ENCODE data around the gene UAP1L1.

The UAP1L1 gene

DNA sequence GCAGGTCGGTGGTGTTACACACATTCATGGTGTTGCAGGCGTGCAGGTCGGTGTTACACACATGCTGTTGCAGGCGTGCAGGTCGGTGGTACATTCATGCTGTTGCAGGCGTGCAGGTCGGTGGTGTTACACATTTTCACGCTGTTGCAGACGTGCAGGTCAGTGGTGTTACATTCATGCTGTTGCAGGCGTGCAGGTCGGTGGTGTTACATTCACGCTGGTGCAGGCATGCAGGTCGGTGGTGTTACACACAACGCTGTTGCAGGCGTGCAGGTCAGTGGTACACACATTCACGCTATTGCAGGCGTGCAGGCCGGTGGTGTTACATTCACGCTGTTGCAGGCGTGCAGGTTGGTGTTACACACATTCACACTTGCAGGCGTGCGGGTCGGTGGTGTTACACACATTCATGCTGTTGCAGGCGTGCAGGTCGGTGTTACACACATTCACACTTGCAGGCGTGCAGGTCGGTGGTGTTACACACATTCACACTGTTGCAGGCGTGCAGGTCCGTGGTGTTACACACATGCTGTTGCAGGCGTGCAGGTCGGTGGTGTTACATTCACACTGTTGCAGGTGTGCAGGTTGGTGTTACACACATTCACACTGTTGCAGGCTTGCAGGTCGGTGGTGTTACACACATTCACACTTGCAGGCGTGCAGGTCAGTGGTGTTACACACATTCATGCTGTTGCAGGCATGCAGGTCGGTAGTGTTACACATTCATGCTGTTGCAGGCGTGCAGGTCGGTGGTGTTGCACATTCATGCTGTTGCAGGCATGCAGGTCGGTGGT lies 26.1 kb downstream of the UAP1L1 start:
- DNase-seq: no peak

DNA sequence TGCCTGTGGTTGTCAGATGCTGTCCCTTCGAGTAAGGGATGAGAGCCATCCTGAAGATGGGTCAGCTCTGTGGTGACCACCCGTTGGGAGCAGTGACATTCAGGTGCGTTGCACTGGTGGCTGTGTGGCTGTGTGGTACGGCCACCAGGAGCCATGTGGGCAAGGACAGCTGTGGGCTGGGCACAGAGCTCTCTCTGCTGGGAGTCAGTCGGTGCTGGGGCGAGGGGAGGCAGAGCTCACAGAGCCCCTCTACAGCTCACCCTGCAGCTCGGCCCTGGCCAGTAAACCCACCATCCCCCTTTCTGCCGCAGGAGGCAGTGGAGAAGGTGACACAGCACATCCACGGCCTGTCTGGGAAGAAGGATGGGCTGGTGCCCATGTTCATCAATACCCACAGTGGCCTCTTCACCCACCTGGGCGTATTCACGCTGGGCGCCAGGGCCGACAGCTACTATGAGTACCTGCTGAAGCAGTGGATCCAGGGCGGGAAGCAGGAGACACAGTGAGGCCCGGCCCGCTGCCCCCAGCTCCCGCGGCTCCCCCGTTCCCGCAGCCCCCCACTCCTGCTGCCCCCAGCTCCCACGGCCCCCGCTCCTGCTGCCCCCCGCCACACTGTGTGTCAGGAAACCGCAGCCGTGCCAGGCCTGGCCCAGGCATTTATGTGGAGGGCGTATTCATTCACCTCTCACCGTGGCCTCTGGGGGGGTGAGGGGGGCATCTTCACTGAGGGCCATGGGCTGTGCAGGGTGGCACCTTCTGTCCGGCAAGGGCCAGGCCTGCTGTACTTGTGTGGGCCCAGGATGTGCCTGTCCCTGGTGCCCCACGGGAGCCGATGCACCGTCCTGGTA lies 28.7 kb downstream of the UAP1L1 start:
- DNase-seq: no peak

DNA sequence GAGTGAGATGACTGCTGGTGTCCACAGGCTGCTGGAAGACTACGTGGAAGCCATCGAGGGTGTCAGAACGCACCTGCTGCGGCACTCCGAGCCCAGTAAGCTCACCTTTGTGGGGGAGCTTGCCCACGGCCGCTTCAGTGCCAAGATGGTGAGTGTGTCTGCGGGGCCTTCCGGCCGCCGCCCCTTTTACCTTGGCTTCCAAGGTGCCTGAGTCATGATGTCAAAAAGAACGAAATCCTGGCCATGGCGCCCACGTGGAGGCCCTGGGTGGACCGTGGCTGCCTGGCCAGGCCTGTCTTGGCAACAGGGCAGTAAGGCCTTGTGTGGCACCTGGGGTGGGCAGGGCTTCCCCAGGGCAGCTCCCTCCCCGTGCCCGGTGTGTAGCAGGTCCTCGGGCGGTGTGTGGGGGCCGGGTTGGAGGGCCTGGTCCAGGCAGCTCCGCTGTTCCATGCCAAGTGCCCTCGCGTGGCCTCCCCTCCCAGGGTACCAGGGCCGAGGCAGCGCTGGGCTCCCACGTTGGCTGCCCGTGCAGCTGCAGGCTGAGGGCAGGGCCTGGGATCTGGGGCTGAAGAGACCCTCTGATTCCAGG lies 29.4 kb downstream of the UAP1L1 start:
- DNase-seq: no peak

DNA sequence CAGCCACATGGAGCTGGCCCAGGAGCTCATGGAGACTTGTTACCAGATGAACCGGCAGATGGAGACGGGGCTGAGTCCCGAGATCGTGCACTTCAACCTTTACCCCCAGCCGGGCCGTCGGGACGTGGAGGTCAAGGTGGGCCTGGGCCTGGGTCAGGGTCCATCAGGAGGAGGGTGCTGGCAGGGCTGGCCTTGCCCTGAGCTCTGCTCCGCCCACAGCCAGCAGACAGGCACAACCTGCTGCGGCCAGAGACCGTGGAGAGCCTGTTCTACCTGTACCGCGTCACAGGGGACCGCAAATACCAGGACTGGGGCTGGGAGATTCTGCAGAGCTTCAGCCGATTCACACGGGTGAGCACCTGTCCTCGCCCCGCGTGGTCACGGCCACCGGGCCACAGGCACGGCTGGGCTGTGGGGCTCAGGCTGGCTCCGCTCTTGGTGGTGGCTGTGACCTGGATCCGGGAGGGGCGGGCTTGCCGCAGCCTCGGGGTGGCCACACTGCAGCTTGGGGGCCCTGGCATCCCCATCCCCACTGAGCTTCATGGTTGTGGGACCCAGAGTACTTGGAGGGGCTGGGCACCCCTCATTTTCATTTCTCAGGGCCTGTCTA lies 30.1 kb downstream of the UAP1L1 start:
- DNase-seq: no peak

DNA sequence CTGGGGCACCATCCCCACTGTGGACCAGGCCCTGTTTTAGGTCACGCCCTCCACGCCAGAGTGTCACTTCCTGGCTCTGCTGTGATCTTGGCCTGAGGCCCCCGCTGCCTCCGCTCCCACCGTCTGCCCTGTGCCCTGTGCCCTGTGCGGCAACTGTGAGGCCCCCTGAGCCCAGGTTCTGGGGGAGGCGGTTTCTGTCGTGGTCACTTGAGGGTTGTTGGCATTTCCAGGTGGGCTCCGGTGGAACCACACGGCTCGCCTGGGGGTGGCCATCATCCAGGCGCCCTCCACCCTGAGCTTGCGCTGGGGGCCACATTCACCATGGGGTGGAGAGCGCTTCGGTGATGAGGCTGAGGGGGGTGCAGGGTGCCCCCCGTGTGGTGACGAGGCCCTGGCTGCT lies 30.7 kb downstream of the UAP1L1 start:
- no peak for DNase-seq

DNA sequence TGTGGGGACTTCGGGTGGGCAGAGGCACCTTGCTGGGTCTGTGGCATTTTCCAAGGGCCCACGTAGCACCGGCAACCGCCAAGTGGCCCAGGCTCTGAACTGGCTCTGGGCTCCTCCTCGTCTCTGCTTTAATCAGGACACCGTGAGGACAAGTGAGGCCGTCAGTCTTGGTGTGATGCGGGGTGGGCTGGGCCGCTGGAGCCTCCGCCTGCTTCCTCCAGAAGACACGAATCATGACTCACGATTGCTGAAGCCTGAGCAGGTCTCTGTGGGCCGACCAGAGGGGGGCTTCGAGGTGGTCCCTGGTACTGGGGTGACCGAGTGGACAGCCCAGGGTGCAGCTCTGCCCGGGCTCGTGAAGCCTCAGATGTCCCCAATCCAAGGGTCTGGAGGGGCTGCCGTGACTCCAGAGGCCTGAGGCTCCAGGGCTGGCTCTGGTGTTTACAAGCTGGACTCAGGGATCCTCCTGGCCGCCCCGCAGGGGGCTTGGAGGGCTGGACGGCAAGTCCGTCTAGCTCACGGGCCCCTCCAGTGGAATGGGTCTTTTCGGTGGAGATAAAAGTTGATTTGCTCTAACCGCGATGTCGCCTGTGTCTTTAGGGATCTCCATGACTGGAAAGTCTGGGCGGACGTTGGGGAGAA lies 31.4 kb downstream of the UAP1L1 start:
- no peak for DNase-seq

DNA sequence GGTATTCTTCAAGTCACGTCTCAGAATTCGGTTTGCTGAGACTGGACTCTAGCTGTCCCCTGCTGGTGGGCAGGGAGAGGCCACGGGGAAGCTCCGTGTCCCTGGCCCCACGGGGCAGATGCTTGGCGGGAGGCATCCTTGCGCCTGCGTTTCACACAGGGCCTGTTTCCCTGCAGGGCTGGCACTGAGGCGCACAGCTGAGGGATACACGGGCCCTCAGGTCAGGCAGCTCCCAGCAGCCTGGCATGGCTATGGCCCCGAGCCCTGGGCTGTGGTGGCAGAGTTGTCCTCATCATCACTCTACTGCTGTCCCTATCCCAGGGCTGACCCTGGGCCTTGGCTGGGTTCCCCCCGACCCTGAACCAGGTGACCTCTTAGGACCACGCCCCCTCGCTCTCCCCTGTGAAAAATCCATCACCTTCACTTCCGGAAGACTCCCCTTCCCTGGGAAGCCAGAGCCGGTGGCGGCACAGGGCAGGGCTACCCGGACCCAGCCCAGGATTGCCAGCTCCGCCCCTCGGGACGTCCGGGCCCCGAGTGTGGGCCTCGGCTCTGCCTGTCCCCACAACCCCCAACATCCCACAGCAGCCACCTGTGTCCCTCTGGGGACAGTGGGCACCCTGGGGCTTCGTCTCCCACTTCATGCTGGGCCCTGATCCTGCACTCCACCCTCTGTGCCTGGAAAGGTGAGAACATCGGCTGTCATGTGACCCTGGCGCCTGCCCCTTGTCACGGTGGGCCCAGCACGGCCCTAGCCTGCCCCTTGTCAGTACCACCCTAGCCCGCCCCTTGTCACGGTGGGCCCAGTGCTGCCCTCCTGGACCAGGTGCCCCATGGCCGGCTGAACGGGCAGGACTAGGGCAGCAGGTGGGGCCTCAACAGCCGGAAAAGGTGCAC lies 32.2 kb downstream of the UAP1L1 start:
- DNase-seq: no peak

DNA sequence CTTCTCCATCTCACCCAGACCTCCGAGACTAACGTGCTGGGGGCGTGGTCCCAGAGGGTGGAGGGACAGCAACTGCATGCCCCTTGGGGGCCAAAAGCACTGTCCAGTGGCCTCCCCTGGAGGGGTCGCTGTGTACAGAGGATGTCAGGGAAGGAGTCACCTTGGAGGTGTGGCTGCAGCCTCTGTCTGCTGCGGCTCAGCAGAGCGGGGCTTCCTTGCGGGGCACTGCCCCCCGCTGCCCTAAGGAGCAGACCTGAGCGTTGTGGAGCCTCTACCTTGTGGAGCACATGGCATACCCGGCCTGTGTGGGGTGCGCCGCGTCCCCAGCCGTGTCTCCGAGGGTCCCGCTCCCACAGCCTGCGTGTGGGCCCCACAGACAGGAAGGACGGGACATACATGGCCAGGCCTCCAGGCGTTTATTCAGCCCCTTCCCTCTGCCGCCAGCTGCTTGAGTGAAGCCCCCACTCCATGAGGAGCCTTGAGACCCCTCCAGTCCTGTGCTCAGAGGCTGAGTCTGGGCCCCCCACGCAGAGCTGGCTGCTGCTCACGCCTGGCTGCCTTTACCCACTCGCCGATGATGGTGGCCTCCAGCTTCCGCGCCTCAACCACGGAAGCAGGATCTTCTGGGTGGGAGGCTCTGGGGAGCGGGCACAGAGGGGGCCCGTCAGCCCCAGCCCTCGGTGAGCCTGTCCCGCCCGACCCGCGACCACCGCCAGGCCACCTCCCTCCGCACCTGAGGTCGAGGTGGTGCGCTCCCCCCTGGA lies 33.0 kb downstream of the UAP1L1 start:
- no peak for DNase-seq

DNA sequence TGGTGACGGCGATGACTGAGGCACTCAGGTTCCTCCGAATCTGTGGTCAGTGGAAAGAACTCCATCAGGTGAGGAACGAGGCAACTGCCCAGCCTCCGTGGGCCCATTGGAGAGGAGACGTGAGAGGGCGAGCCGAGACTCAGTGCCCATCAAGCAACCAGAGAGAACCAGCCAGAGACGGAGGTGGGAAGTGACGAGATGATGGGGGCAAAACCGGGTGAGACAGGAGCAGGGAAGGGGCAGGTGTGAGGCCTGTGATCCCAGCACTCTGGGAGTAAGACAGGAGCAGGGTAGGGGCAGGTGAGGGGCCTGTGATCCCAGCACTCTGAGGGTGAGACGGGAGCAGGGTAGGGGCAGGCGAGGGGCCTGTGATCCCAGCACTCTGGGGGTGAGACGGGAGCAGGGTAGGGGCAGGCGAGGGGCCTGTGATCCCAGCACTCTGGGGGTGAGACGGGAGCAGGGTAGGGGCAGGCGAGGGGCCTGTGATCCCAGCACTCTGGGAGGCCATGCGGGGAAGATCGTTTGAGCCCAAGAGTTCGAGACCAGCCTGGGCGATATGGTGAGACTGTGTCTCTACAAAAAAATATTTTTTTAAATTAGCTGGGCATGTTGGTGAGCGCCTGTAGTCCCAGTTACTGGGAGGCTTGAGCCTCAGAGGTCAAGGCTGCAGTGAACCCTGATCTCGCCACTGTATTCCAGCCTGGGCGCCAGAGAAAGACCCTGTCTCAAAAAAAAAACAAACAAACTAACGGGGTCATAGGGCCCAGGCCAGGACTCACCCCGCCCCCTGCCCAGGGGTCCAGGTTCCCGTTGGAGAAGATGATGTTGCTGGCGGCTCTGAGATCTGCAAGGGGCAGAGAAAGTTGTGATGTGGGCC lies 33.8 kb downstream of the UAP1L1 start:
- no peak for DNase-seq

DNA sequence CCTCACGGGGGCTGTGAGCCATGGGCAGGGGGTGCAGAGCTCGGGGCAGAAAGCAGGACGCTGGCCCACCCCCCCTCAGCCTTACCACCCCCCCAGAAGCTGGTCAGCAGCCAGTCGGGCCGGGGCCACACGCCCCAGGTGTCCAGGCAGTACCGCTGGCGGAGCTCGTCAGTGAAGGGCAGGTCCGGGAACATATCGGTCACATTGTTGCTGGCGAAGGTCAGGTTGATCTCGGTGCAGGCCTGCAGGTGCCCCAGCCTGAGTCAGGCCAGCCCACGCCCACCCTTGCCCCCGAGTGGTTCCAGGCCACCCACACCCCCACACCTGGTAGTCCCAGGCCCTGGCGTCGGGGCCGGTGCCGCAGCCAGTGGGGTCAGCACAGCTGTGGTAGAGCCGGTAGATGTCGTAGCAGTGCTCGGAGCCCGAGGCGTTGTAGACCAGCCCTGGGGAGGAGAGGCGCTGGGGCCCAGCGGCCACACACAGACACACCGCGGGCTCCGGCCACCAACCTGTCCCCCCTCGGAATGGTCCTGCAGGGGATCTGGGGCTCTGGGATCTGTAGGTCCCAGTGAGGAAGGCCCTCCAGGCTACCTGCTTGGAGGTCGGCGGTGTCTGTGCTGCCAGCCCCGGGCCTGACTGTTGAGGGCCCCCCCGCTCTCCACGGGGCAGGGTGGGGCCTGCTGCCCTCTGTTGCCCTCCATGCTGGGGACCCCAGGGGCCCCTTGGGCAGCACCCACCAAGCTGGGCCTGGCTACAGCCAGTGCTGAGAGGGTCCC lies 34.7 kb downstream of the UAP1L1 start:
- no peak for DNase-seq

DNA sequence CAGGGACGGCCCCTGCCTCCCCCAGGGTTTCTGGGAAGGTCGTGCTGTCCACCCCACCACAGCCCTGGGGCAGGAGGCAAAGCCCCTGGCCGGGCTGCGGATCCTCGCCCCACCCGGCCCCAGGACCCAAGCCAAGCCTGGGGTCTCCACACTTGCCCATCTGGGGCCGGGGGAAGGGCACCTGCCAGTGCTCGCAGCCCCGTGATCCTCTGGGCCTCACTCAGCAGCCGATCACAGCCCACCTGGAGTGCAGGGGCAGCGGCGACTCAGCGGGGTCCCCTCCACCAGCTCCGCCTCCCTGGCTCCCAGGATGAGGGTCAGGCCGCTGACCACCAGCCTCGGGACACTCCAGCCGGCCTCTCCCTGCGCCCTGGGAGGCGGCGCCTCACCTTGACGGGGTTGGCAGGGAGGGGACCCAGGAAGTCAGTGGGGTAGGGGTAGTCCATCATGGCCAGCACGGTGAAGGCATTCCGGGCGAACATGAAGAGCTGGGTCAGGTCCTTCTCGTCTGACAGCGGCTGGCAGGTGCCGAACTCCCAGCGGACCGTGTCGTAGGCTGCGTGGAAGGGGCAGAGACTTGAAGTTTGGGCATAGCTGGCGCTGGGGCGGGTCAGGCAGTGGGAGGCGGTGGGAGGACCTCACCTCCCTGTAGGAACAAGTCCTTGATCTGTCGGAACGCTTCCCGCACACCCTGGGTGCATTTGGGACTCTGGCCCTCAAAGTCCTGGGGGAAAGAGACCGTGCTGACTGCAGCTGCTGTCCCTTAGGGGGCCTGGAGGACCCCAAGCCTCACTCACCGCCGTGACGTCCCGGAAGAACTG lies 35.5 kb downstream of the UAP1L1 start:
- DNase-seq: no peak

DNA sequence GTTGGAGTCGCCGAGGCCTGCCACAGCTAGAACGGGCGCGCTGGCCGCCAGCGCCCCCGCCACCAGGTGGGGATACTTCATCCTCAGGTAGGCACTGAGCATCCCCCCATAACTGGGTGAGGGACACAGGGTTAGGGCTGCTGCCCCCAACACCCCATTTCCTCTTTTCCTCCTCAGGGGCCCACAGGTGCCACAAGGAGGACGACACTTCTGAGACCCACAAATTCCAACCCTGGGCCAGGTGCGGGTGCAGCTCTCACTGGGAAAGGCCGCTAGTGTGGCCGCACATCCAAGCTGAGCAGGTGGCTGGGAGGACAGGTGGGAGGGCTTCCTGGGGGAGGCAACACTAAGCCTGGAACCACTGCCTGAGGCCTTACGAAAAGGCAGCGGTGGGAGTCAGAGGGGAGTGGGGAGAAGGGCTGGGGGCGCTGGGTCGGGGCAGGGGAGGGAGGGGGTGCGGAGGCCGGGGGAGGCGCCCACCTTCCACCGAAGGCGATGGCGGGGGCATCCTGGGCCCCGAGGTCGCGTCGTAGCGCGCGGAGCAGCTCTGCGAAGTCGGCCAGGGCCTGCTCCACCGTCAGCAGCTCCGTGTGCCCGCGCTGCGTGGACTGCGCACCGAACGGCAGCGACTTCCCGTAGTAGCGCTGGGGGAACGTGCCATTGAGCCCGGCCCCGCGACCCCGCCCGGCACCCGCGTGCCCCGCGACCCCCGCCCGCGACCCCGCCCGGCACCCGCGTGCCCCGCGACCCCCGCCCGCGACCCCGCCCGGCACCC lies 36.3 kb downstream of the UAP1L1 start:
- DNase-seq: peak; percentile 26 to 31

DNA sequence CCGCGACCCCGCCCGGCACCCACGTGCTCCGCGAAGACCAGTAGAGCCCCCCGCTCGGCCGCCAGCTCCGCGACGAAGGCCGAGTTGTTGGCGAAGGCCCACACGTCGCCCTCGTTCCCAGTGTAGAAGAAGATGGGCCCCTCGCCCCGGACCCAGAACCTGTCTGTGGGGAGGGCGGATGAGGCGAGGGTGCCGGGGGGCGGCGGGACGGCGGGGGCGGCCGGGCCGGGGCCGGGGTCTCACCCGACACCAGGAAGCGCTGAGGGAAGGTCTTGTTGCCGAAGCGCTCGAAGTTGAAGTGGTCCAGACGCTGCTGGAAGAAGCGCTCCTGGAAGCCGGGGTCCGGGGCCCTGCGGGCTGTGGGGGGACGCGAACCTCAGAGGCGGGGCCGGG lies 36.9 kb downstream of the UAP1L1 start:
- peak in 1 of 2 experiments; percentile 21 for DNase-seq

DNA sequence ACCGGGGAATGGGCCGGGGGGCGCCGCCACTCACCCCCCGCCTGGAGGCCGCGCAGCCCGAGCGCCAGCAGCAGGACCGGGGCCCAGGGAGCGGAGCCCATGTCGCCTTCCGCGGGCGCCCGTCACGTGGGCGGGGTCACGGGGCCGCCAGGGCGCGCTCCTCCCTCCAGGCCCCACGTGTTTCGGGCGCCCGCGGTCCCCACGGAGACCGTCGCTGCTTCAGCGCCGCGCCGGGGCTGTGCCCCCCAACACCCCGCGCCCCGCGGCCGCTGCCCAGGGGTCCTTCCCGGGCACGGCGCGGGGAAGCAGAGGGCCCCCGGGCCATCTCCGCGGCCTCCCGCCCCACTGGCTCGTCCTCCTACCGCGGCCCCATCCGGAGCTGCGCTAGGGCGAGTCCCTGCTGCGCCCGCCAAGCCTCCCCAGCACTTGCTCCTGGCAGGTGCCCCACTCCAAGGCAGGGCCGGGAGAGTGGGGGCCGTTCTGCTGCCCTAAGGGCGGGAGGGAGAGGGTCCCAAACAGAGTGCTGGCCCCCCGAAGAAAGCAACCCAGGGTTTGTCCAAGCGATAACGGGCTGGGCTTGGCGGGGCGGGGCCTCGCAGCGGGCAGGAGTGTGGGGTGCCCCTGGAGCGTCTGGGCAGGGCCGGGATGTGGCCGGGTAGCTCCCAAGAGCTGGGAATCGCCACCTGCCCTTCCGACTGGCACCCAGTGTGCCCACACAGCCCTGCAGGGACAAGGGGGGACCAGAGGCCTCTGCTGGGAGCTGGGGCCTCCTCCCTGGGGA lies 37.5 kb downstream of the UAP1L1 start, which contains the start of gene DPP7:
TSS of gene DPP7 (minus strand) at position 121 of the 781 bp plus-strand sequence. CDS start at position 101, 20 bp downstream.
- peak; percentile 71 to 72 for DNase-seq

DNA sequence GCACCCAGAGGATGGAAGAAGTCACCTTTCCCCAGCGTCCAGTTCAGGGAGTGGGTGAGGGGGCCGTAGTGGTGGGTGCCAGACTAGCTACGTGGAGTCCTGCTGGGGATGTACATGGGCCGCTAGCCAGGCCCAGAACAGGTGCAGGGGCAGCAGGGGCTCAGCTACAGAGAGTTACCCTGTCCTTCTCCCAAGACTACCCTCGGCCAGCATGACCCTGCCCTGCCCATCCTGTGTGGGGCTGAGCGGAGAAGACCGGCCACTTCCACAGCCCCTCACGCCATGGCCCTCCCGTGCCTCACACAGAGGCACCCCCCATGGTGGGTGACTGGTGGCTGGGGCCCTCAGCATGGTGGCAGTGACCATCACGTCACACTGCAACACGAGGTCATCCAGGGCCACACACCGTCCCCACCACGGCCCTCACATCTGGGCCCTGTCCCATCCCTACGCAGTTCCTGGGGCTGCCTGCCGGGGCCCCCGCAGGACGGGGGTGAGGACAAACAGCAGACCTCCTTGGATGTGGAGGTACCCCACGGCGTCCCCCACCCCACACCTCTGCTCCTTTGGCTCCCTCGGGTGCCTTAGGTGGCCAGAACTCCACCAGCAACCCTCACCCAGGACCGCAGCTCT lies 38.2 kb downstream of the UAP1L1 start:
- no peak for DNase-seq

DNA sequence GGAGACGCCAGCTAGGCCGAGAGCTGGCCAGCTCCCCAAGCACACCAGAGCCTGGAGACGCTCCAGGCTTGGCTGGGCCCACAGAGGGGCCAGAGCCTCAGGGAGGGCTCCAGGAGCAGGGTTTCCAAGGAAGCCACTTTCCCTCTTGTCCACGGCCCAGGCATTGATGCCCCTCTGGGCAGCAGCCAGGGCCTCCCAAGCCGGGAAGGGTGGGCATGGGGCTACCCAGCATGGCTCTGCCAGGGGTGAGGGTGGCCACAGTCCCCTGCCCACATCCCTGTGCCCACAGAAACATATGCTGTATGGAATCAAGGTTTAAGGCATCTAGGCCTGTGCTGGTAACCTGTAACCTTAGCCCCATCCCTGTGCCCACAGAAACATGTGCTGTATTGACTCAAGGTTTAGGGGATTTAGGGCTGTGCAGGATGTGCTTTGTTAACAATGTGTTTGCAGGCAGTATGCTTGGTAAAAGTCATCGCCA lies 38.8 kb downstream of the UAP1L1 start:
- no peak for DNase-seq

All from activated CD4-positive, alpha-beta T cell treated with anti-CD3 and anti-CD28 coated beads, Interleukin-2, amount 50 U/mL, for 4 hours (primary cell).